Activated T-cell treated with anti-CD3 and anti-CD28 coated beads for 48 hours (primary cell): ENCODE data around the gene ATP9B.

Source experiments
- DNase-seq: peaks from one replicate; pipeline ENCODE4 v3.0.0-alpha.2; 2020; ENCODE audit warnings: low read depth

The ATP9B gene

DNA sequence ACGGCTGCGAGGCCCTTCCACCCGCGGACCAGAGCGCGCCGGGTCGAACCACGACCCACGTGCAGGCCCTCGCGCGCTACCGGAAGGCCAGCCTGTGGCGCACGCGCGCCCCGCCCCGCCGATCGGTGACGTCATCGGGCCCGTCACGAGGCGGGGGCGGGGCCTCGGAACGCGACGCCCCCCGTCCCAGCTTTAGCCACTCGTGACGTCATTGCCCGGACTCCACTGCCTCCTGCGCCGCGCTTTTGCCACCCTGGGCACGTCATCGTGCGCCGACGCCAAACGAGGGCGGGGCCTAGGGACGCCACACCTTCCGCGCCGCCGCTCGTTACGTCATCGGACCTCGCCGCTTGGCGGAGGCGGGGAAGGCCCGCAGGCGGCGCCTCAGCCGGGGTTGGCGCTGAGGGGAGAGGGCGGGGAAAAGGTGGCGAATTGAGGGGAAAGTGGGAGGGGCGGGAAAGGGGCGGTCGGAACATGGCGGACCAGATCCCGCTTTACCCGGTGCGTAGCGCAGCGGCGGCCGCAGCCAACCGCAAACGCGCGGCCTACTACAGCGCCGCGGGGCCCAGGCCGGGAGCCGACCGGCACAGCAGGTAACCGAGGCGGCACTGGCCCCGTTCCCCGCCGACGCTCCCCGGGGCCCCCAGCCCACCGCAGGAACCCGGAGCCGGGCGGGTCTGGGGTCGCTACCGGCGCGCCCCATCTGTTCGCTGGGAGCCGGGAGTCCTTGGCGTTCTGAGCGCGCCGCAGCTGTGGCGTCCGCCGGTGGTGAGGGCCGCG is at the start of gene ATP9B:
Gene ATP9B (plus strand): TSS at position 458 of the 780 bp plus-strand sequence. CDS start 17 bp downstream, at position 475.
- peak; percentile 99 for DNase-seq

DNA sequence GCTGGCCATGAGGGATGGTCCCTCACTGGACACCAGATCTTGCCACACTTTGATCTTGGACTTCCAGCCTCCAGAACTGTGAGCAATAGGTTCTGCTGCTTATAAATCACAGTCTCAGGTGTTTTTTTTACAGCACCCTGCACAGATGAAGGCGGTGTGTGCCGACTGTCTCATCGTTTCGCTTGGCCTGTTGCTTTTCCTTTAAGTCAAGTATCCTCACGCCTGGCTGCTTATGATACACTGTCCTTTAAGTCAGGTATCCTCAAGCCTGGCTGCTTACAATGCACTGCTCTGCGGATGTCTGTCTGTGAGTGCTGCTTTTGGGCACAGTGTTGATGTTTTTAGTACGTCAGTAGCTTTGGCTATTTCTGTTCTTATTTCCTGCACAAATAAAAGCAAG is 49.3 kb upstream of the ATP9B start:
- DNase-seq, result no peak

DNA sequence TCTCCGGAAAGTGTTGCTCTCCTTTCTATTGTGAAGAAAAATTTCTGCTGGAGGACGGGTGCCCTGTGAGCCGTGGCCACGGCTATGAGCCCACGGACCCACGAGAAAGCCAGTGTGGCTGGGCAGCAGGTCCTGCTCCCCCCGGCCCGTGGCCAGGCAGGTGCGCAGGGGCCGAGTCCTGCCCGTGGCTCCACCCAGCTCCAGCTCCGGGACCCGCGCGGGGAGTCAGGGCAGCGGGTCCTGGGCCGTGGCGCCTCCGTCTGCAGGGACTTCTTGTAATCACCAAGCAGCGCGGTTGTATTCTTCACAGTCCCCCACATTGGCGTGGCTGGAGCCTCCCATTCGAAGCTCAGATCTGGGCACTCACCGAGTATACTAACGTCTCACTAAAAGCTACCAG is 46.6 kb upstream of the ATP9B start:
- no peak for DNase-seq

DNA sequence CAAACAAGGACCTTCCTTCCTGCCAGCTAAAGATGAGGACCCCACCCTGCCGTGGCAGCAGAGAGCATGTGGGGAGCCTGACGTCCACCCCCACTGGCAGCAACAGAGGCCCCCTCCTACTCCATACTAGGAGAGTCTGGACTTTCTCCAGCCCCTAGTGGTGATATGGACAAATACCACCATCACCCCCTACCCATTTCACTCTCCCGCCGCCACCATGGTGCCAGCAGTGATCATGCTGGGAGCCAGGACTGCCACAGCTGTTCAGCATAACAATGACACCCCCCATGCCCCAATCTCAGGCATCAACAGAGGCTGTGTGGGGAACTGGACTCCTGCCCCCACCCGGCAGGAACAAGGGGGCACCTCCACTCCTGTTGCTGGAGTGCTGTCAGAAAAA is 42.7 kb upstream of the ATP9B start:
- DNase-seq, result no peak

GRCh38 chr18:79030680-79031079 is 38.5 kb upstream of the ATP9B start:
- DNase-seq, result no peak

GRCh38 chr18:79042276-79042675 is 26.9 kb upstream of the ATP9B start:
- DNase-seq, result no peak

DNA sequence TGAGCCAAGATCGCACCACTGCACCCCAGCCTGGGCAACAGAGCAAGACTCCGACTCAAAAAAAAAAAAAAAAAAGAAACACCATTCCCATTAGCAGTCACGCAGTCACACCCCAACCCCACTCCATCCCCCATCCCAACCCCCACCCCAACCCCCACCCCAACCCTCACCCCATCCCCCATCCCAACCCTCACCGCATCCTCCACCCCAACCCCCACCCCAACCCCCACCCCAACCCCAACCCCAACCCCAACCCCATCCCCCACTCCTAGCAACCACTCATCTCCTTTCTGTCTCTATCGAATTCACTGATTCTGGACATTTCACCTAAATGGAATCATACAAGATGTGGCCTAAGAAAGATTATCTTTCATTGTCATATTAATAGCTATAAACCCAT is 25.9 kb upstream of the ATP9B start:
- DNase-seq, result no peak

GRCh38 chr18:79046522-79046921 is 22.7 kb upstream of the ATP9B start:
- DNase-seq, result no peak

DNA sequence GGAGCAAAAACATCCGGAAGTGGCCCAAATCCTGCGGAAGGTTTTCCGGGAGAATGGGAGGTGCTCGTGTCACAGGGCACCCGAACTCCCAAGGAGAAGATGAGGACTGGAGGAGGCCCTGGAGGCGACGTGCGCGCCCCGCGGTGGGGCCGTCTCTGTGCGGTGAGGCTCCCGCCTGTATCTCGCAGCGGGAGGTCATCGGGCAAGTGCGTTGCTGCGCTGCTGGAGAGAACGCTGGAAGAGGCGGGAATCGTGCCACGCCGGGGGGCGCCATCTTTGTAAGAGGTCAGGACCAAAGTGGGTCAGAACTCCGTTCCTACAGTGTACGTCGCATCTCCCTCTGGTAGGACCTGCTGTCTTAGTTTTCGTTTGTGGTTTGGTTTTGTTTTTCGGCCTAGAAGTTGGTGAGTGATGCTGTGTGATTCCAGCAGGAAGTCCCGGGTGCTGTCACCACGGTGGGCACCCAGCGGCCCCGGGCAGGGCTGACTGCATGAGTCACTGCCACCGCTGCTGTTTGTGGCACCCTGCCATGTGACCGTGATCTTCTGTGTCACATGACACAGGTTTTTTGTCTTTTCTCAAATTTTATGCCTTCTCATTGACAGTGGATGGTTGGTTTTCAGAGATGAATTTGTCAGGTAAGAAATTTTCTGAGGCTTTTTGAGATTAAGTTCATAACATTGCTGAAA is 21.5 kb upstream of the ATP9B start:
- no peak for DNase-seq

GRCh38 chr18:79048245-79048632 is 21.0 kb upstream of the ATP9B start:
- no peak for DNase-seq

DNA sequence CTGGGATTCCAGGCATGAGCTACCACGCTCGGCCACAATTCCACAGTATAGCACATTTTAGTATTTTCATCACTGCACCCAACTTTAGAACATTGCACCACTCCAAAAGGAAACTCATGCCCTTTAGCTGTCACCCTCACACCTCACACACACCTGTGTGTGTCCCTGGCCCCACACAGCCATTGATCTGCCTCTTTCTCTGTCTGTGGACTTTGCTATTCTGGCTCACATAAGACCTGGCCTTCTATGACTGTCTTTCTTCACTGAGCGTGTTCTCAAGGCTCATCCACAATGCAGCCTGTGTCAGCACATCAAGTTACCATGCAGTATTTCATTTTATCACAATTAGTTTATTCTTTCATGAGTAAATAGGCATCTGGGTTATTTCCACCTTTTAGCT is 19.7 kb upstream of the ATP9B start:
- no peak for DNase-seq

- no peak for DNase-seq
Observed at GRCh38 chr18:79050005-79050404, 19.2 kb upstream of the ATP9B start.

GRCh38 chr18:79056827-79057367 is 12.3 kb upstream of the ATP9B start:
- DNase-seq, result no peak

DNA sequence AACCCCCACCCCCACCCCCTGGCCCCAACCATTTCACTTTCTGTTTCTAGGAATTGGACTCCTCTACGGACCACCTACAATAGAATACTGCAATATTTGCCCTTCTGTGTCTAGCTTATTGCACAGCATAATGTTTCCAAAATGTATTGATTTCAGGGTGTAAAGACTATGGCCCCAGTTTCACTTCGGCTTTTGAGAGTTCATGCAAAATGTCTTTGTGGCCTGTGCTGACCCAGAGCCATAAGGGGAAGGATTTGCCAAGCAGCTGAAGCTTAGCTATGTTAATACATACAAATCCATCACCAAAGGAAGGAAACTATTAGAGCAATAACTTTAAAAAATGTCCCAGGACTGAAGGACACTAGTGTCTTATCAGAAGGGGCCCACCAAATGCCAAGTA is 11.2 kb upstream of the ATP9B start:
- no peak for DNase-seq

GRCh38 chr18:79062806-79063205 is 6.4 kb upstream of the ATP9B start:
- no peak for DNase-seq

DNA sequence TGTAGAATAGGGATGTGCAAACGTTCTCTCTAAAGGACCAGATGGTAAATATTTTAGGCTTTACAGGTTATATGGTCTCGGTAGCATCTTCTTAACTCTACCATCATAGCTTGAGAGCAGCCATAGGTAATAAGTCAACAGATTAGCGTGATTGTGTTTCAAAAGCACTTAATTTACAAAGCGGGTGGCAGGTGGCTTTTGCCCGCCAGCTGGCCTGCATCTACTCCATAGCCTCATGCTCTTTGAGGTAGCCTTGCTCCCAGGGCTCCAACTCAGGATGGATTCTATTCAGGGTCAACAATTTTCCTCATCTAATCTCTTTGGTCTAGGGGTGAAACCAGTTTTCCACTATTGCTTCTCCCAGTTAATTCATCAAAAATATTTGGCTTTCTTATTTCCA is 5.0 kb upstream of the ATP9B start:
- no peak for DNase-seq

- no peak for DNase-seq
Observed at GRCh38 chr18:79065802-79066201, 3.4 kb upstream of the ATP9B start.

GRCh38 chr18:79067611-79068010 is 1.6 kb upstream of the ATP9B start:
- no peak for DNase-seq

- no peak for DNase-seq
Observed at GRCh38 chr18:79068341-79068936, 755 bp upstream of the ATP9B start.

- no peak for DNase-seq
Observed at GRCh38 chr18:79069717-79070151, 540 bp downstream of the ATP9B start.

- no peak for DNase-seq
Observed at GRCh38 chr18:79070486-79070885, 1.3 kb downstream of the ATP9B start.

GRCh38 chr18:79071037-79071436 is 1.8 kb downstream of the ATP9B start:
- DNase-seq, result no peak
